H9 (cell line): ENCODE data around the gene OSBPL10. TPM values are rescaled to one million over a fixed set of nuclear protein-coding genes. Genes with fewer than 3 reads are reported as not detected.

Source experiments
- DNase-seq: peaks from one replicate; pipeline ENCODE4 v3.0.0-alpha.2; 2017
- H2AFZ ChIP-seq: one replicate; pipeline ENCODE4 v1.6.1; 2013; ENCODE audit warnings: mild to moderate bottlenecking, low read length, control low read depth, moderate library complexity
- H2AK5ac ChIP-seq: 2 replicates; pipeline ENCODE4 v1.6.1; 2013; ENCODE audit warnings: low read length, control low read depth, mixed read lengths; ENCODE audit not compliant: insufficient read length
- H2BK120ac ChIP-seq: one replicate; pipeline ENCODE4 v1.6.1; 2013; ENCODE audit warnings: low read depth, mild to moderate bottlenecking, low read length, control low read depth, inconsistent platforms; ENCODE audit not compliant: poor library complexity, severe bottlenecking
- H2BK12ac ChIP-seq: 2 replicates; pipeline ENCODE4 v1.6.1; 2013; ENCODE audit warnings: low read length, control low read depth, mixed read lengths, low read depth; ENCODE audit not compliant: insufficient read length
- H2BK15ac ChIP-seq: 2 replicates; pipeline ENCODE4 v1.6.1; 2013; ENCODE audit warnings: low read depth, low read length, control low read depth
- H2BK20ac ChIP-seq: one replicate; pipeline ENCODE4 v1.6.1; 2013; ENCODE audit warnings: low read depth, mild to moderate bottlenecking, low read length, control low read depth, inconsistent platforms; ENCODE audit not compliant: poor library complexity, severe bottlenecking
- H2BK5ac ChIP-seq: 2 replicates; pipeline ENCODE4 v1.6.1; 2013; ENCODE audit warnings: low read length, control low read depth, mixed read lengths; ENCODE audit not compliant: insufficient read length
- H3K14ac ChIP-seq: 2 replicates; pipeline ENCODE4 v1.6.1; 2013; ENCODE audit warnings: low read length, control low read depth; ENCODE audit not compliant: insufficient read depth
- H3K18ac ChIP-seq: 2 replicates; pipeline ENCODE4 v1.6.1; 2013; ENCODE audit warnings: low read depth, mild to moderate bottlenecking, mixed read lengths, low read length, control low read depth; ENCODE audit not compliant: insufficient read length
- H3K23ac ChIP-seq: 2 replicates; pipeline ENCODE4 v1.6.1; 2013; ENCODE audit warnings: low read length, control low read depth, mixed read lengths, low read depth; ENCODE audit not compliant: insufficient read length
- H3K23me2 ChIP-seq: 2 replicates; pipeline ENCODE4 v1.6.1; 2013; ENCODE audit warnings: low read depth, mild to moderate bottlenecking, mixed read lengths, low read length, control low read depth; ENCODE audit not compliant: insufficient read length, poor library complexity, severe bottlenecking
- H3K27ac ChIP-seq: 2 replicates; pipeline ENCODE4 v1.5.1; 2013; ENCODE audit warnings: low read length, control low read depth, mixed read lengths, low read depth; ENCODE audit not compliant: insufficient read length
- H3K27me3 ChIP-seq: 2 replicates; pipeline ENCODE4 v1.6.1; 2013; ENCODE audit warnings: low read length, control low read depth, inconsistent platforms; ENCODE audit not compliant: insufficient read depth
- H3K4ac ChIP-seq: 2 replicates; pipeline ENCODE4 v1.6.1; 2013; ENCODE audit warnings: low read depth, mild to moderate bottlenecking, control low read depth, inconsistent platforms, low read length, moderate library complexity
- H3K4me1 ChIP-seq: 2 replicates; pipeline ENCODE4 v1.6.1; 2013; ENCODE audit warnings: low read length, control low read depth, inconsistent platforms; ENCODE audit not compliant: insufficient read depth
- H3K4me2 ChIP-seq: 2 replicates; pipeline ENCODE4 v1.6.1; 2013; ENCODE audit warnings: low read length, control low read depth, mixed read lengths; ENCODE audit not compliant: insufficient read length, insufficient read depth
- H3K56ac ChIP-seq: 2 replicates; pipeline ENCODE4 v1.6.1; 2013; ENCODE audit warnings: low read depth, mild to moderate bottlenecking, mixed read lengths, low read length, control low read depth; ENCODE audit not compliant: insufficient read length
- H3K79me1 ChIP-seq: 2 replicates; pipeline ENCODE4 v1.6.1; 2013; ENCODE audit warnings: low read depth, mild to moderate bottlenecking, moderate library complexity, low read length, control low read depth, inconsistent platforms; ENCODE audit not compliant: insufficient read depth, poor library complexity, severe bottlenecking
- H3K79me2 ChIP-seq: 2 replicates; pipeline ENCODE4 v1.6.1; 2013; ENCODE audit warnings: low read length, control low read depth, inconsistent platforms; ENCODE audit not compliant: insufficient read depth
- H3K9ac ChIP-seq: 2 replicates; pipeline ENCODE4 v1.6.1; 2013; ENCODE audit warnings: low read length, control low read depth, mixed read lengths; ENCODE audit not compliant: insufficient read length; ENCODE audit errors: extremely low read depth
- H3K9me3 ChIP-seq: one replicate; pipeline ENCODE4 v1.6.1; 2013; ENCODE audit warnings: low read depth, low read length, inconsistent platforms; ENCODE audit not compliant: control insufficient read depth
- H3T11ph ChIP-seq: one replicate; pipeline ENCODE4 v1.6.1; 2013; ENCODE audit warnings: mild to moderate bottlenecking, low read length, control low read depth, inconsistent platforms
- H4K20me1 ChIP-seq: one replicate; pipeline ENCODE4 v1.6.1; 2013; ENCODE audit not compliant: control insufficient read depth, insufficient read length, insufficient read depth
- H4K5ac ChIP-seq: 2 replicates; pipeline ENCODE4 v1.6.1; 2013; ENCODE audit warnings: low read depth, mild to moderate bottlenecking, mixed read lengths, low read length, control low read depth; ENCODE audit not compliant: insufficient read length
- H4K8ac ChIP-seq: replicated peaks from 2 replicates; pipeline ENCODE4 v1.6.1; 2013; ENCODE audit warnings: low read length, control low read depth, mixed read lengths, low read depth; ENCODE audit not compliant: insufficient read length
- H4K91ac ChIP-seq: 2 replicates; pipeline ENCODE4 v1.6.1; 2013; ENCODE audit warnings: low read depth, mild to moderate bottlenecking, moderate library complexity, mixed read lengths, low read length, control low read depth; ENCODE audit not compliant: insufficient read length
- H3K27ac Mint-ChIP-seq, 3 experiments: 2 replicates in 2 of 3; 3 replicates in 1 of 3; pipeline ENCODE4 v1.8.0; 2020 to 2021; ENCODE audit warnings: mixed read lengths in 3 of 3, mild to moderate bottlenecking in 1 of 3, moderate library complexity in 1 of 3
- H3K27me3 Mint-ChIP-seq: 2 replicates; pipeline ENCODE4 v1.8.0; 2021; ENCODE audit warnings: low read depth, mild to moderate bottlenecking, moderate library complexity, mixed read lengths
- H3K36me3 Mint-ChIP-seq, 3 experiments: 2 replicates in 2 of 3; 3 replicates in 1 of 3; pipeline ENCODE4 v1.8.0; 2020 to 2021; ENCODE audit warnings: low read depth in 3 of 3, mixed read lengths in 3 of 3; ENCODE audit not compliant: insufficient read depth in 1 of 3
- H3K4me1 Mint-ChIP-seq, 2 experiments: 2 replicates each; pipeline ENCODE4 v1.8.0; 2020; ENCODE audit warnings: mixed read lengths in 2 of 2
- H3K4me3 Mint-ChIP-seq, 2 experiments: 2 replicates in 1 of 2; 3 replicates in 1 of 2; pipeline ENCODE4 v1.8.0; 2020 to 2021; ENCODE audit warnings: mild to moderate bottlenecking in 2 of 2, mixed read lengths in 2 of 2, moderate library complexity in 1 of 2
- H3K9me3 Mint-ChIP-seq, 2 experiments: 2 replicates in 1 of 2; 3 replicates in 1 of 2; pipeline ENCODE4 v1.8.0; 2020; ENCODE audit warnings: mild to moderate bottlenecking in 2 of 2, mixed read lengths in 2 of 2, moderate library complexity in 1 of 2
- CTCF ChIP-seq: fragments of 200-600 bp; sonication (generic); conservative IDR thresholded peaks from 3 replicates; pipeline ENCODE4 v1.8.0; 2021; ENCODE audit warnings: antibody characterized with exemption, mild to moderate bottlenecking
- WGBS: extraction: QIAGEN DNeasy Blood & Tissue Kit; methylation state at CpG from one replicate; pipeline ENCODE4 v1.1.7; 2013; ENCODE audit warnings: missing lambda C conversion rate, low lambda C conversion rate, mixed read lengths; ENCODE audit not compliant: insufficient read length; ENCODE audit errors: extremely low coverage; 5-methylcytosine and 5-hydroxymethylcytosine counted together
- total RNA-seq: library from RNA; stranded (reverse); gene quantifications from 2 replicates; pipeline ENCODE4 v1.2.1, GENCODE V29; 2021

The OSBPL10 gene
- total RNA-seq, 1 experiment from 2014 or later, result 42.7 TPM

- Histone ChIP-seq H3K4ac (no peak overlapping the region), H3K27me3 (no peaks in the 10 kb centered on the region), H2BK5ac (no peak overlapping the region), H3K9me3 (no peaks in the 10 kb centered on the region), H2BK20ac (no peak overlapping the region), H3K23ac (no peak overlapping the region), H3K4me2 (no peak overlapping the region), H3K79me2 (peaks cover 27% of the 10 kb centered on the region; the same call in 1 of the 2 replicates), H2BK15ac (no peak overlapping the region), H2BK120ac (no peak overlapping the region), H3K79me1 (peaks cover 15% of the 10 kb centered on the region), H3K27ac (no peak overlapping the region), H3K23me2 (no peaks in the 10 kb centered on the region), H3K9ac (no peak overlapping the region), H3K4me1 (peaks cover 6% of the 10 kb centered on the region), H4K5ac (no peak overlapping the region), H2AFZ (no peak overlapping the region), H3K18ac (no peak overlapping the region), H4K20me1 (no peaks in the 10 kb centered on the region), H2AK5ac (no peak overlapping the region), H3K14ac (no peak overlapping the region; the same call in 1 of the 2 replicates), H4K91ac (no peak overlapping the region), H3K56ac (no peak overlapping the region), H3T11ph (no peak overlapping the region), H4K8ac (no peak overlapping the region), H2BK12ac (no peak overlapping the region)
- no peak for TF ChIP-seq CTCF
- peaks cover 2 to 10% (median 4%) of the 10 kb centered on the region in 3 experiments; a peak in 4 of 7 replicates for H3K36me3 Mint-ChIP-seq
- H3K4me3 Mint-ChIP-seq, result no peak overlapping the region
- no peaks in the 10 kb centered on the region; the same call in 1 of the 2 replicates for H3K27me3 Mint-ChIP-seq
- no CpG with 5 or more reads among the region's 4 CpGs for WGBS
- H3K9me3 Mint-ChIP-seq, result peaks cover 0 to 1% of the 10 kb centered on the region in 2 experiments; a peak in 1 of 5 replicates
- no peak for DNase-seq
- H3K4me1 Mint-ChIP-seq, result peaks cover 27 to 34% of the 10 kb centered on the region in 2 experiments
- no peak overlapping the region for H3K27ac Mint-ChIP-seq
Observed at GRCh38 chr3:31926543-31926942, 54.5 kb downstream of the OSBPL10 start.
